ENCODE measurements around the gene NFIX.

NFIX gene

DNA sequence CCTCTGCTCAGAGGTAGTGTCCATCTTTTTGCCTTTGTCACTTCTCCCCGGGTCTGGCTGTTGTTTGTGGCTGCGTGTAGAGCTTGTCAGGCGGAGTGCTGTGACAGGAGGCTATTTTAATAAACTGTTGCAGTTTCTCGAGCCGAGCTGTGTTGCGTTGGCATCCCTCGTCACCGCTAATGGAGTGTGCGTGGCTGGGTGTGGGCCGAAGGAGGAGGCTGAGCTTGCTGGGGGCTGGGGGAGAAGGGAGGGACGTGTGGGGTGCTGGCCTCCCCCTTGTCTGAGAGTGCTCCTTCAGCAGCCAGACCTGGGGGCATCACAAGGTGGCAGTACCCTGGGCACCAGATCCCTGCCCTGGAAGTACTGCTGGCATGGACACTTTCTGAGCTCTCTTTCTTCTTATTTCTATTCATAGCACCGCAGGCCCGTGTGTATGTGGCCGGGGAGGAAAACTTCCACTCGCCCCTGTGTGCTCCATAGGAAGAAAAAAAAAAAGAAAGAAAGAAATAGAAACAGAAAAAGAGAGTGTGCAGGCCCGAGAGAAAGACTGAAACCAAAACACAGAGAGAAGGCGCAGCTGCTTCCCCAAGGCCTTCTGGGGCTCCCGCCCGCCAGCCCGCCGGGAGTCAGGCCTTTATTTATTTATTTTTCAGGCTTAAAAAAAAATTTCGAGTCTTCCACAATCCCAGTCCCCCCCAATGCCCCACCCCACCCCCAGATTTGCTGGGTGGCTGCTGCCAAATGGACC, 27.0 kb downstream of the NFIX start:
- no peak for DNase-seq (ENCODE audit: low spot score)

DNA sequence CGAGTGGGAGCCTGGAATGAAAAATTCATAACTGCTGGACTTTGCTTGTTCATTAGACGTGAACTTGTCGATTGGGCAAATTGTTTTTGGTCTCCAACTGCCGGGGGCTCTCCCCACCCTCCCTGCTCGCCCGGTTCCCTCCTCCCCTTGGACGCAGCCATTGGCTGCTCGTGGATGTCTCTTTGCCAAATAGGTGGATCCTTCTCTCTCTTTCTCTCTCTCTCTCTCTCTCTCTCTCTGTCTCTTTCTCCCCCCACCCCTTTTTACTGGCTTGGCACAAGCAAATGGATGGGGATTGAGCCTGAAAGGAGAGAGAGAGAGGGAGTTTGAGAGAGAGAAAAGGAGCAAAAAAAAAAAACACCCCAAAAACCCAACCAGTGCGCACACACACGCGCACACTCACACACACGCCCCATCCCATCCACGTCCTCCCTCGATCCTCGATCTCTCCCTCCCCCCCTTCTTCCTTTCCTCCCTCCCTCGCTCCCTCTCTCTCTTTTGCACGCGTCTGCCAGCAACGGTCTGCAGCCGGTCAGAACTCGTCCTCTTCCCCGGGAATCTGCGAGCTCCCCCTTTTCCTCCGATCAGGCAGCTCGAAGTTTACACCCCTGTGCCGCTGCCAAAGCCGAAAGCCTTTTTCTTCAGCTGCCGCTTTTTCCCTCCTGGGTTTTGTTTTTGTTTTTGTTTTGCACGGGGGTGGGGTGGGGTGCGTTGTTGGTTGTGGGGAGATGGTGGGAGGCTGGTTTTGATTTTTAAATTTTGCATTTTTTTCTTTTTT, 27.8 kb downstream of the NFIX start:
- DNase-seq (ENCODE audit: low spot score): no peak

DNA sequence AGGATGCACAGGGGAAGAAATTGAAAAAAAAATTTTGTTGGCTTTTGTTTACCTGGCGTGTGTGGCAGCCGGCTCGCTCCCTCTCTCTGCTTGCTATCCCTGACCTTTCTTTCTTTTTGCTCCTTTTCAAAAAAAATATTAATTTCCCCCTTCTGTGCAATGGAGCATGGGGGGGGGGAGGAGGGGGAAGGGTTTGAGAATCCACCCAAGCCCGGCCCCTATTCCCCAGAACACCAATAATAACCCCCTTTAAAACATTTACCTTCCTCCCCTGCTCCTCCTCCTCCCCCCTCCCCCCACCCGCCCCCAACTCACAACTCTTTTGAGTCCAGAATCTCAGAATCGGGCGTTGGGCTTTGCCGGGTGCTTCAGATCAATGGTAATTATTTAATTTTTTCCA, 28.4 kb downstream of the NFIX start:
- DNase-seq (ENCODE audit: low spot score): no peak

DNA sequence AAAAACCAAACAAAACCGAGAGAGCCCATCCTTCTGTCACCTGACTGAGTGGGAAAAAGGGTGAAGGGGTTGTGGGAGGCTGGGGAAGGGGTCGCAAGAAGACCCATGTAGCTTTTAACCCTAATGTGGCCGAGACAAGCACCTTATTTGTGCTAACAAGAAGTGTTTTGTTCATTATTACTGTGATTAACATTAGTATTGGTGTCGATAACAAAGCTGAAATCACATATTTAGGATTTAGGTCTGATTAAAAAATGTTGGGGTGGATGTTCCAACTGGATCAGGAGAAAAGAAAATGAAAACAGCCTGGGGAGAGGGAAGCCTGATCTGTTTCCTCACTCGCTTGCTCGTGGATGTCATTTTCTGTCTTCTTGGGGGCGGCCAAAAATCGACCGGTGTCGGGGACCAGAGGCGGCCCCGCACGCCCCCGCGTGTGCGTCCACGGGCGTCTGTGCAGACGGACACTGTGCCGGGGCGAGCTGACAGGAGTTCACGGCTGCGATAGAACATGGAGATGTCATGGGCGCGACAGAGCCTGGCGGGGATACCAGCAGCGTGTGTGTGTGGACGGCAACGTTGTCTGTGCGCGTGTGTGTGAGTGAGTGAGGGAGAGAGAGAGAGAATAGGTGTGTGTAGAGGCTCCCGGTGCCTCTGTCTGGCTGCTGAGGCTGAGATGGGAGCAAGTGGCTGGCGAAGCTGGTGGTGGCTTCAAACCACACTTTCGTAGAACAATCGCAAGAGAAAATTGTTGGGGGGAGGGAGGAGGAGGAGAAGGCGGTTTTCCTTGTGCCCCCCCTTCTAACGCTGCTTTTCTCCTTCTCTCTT, 29.1 kb downstream of the NFIX start:
- DNase-seq (ENCODE audit: low spot score): no peak

DNA sequence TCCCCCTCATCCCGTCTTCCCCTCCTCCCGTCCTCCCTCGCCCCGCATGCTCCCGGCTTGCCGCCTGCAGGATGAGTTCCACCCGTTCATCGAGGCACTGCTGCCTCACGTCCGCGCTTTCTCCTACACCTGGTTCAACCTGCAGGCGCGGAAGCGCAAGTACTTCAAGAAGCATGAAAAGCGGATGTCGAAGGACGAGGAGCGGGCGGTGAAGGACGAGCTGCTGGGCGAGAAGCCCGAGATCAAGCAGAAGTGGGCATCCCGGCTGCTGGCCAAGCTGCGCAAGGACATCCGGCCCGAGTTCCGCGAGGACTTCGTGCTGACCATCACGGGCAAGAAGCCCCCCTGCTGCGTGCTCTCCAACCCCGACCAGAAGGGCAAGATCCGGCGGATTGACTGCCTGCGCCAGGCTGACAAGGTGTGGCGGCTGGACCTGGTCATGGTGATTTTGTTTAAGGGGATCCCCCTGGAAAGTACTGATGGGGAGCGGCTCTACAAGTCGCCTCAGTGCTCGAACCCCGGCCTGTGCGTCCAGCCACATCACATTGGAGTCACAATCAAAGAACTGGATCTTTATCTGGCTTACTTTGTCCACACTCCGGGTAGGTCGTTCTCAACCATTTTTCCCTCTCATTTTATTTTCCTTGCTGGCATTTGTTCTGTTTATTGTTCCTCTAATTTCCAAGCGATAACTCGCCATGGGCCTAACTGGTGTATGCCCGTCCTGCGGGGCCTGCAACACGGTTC, 29.8 kb downstream of the NFIX start:
- no peak for DNase-seq (ENCODE audit: low spot score)

DNA sequence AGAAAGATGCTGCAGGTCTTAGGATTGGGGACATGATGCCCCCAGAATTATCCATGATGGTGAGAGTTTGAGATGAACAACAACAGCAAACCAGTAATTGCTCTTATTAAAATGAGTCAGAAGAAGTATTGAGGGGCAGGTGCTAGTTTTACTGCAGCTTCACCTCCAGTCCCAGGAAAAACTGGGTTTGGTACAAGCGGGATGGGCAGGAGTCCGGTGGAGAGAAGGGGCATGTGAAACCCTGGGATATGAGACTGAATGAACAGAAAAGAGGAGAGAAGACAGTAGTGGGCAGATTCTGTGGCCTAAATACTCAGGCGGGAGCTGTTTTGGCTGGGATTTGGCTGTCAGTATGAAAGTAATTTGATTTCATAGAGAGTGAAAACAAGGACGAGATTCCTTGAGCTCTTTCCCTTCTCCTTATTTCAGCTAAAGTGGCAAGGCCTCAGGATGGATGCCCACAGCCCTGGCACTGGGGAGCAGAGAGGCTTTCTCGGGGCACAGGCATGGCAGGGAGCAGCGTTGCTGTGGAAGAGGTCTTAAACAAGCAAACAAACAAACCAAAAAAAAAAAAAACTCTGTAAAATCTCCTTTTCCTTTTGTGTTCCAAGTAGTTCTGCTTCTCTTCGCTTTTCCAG, 30.7 kb downstream of the NFIX start:
- DNase-seq (ENCODE audit: low spot score): no peak

DNA sequence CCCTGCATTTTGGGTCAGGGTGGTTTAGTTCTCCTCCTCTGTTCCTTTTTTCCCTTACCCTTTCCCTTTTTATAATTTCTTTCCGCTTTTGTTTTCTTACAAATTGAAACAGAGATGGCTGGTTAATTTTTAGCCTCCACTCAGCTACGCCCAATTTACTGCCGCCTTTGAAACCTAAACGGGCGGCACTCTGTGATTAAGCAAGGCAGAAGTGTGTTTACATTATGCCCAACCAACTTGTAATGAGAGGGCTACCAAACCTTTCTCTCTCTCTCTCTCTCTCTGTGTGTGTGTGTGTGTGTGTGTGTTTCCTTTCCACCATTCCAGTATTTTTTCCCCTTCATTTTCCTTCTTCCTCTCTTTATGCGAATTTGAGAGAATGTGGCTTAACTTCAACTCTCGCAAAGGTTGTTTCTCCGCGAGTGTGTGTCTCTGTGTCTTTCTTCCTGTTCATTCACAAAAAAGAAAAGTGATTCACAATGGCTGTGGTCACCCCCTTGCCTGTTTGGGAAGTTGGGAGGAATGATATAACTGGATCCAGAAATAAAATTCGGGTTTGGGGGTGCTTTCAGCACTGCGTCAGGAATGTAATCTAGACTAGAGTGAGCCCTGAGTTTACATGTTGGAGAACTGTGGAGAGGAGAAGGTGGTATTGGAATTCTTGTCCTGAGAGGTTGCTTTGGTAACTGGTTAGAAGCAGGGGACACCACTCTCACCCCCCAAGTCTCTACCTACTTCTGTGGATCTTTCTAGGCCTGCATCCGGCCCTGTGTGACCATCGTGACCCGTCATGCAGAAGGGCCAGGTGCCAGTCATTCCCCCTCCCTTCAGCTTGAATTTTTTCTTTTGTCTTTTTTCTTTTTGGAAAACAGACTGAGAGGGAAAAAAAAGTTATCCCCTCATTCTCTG, 31.4 kb downstream of the NFIX start:
- DNase-seq (ENCODE audit: low spot score): no peak

DNA sequence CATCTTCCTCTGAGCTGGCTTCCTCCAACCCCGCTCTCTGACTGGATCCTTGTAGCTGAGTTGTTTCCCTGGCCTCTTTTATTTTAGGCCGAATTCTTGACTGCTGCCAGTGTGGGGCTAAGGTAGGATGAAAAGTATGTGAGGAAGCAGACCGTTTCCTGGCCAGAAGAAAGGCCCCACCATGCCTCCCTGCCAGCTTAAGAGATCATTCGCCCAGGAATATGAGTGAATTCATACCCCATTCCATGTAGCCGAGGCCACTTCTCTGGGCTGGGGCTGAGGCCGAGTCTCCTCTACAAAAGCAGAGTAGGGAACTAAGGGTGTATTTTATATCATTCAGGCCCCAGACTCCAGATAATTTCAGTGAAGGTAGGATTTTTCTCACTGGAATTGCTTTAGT, 32.3 kb downstream of the NFIX start:
- no peak for DNase-seq (ENCODE audit: low spot score)

DNA sequence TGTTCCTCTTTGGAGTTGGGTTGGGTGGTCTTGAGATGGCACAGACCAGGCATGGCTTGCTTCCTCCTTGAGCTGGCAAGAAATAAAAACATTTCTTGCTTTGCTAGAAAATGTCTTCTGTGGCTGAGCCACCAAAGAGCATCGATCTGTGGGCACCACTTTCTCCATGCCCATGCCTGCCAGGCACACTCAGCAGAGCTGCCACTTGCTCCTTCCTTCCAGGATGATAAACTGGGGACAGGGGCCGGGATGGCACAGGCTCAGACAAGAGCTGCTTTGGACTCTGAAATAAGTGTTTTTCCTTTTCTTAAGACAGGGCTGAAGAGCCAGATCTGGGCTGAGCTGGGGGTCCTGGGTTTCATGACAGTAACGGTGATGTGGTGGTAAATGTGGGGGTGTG, 32.8 kb downstream of the NFIX start:
- DNase-seq (ENCODE audit: low spot score): no peak

DNA sequence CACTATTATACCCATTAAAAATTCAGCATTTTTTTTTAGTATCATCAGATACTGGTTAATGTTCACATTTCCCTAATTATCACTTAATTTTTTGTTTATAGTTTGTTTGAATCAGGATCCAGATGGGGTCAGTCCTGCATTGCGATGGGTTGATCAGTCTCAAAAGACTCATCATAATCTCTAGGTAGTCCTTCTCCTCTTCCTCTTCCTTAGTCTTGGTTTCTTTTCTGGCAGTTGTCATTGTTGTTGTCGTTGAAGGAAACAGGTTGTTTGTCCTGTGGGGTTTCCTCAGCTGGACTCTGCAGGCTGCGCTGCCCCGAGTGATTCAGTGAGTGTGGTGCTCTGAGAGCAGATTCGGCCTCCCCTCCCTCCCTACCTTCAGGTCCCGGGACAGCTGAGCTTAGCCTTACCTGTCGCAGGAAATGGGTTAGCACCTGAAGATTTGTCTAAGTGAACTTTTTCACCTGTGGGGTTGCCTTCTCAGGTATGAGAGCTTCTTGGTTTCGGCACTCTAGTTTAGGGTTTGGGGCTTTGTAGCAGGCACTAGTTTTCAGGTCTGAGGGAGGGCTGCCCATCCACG, 34.1 kb downstream of the NFIX start:
- no peak for DNase-seq (ENCODE audit: low spot score)

DNA sequence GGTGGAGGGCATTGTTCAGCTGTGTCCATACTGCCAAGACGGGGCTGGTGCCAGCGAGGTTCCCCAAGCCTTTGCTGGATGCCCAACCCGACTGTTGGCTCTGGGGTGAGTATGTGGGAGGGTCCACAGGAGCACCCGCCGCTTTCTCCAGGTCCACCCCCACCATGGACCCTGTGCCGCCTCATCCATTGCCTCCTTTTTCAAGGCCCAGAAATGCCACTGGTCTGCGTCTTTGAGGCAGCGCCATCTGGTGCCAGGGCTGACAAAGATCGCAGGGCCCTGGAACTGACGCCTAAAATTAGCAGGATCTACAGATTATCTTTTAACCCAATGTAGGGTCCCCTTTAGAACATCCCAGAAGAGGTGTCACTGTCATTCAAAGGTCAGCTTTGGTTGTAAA, 34.6 kb downstream of the NFIX start:
- DNase-seq (ENCODE audit: low spot score): no peak

DNA sequence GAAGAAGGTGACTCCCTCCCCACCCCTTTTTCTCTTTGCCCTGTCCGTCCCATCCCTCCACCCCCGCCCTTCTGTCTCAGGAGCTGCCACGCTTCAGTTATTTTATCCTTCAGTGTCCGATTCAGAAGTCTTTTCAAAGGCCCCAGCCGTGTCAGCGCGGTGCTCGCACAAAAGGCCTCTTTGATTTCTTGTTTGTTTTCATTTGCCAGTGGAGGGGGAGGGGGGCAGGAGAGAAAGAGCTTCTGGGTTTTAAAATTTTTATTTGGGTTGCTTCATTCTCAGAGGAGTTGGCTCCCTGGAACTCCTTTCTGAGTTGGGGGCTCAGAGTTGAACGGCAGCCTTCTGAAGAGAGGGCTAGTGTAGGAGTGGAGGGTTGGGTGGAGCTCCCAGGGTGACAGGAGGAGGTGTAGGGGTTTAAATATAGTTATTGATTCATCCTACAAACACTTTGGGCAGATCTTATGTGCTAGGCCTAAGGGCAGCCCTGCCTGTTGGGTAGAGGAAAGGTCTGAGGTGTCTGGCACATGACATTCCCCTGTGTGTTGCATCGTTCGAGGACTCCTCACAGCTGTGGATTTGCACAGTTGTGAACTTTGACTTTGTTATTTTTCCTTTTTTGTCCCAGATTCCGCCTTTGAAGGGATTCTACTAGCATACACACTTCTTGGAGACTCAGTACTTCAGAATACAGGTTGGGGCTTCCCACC, 36.8 kb downstream of the NFIX start:
- DNase-seq (ENCODE audit: low spot score): no peak

DNA sequence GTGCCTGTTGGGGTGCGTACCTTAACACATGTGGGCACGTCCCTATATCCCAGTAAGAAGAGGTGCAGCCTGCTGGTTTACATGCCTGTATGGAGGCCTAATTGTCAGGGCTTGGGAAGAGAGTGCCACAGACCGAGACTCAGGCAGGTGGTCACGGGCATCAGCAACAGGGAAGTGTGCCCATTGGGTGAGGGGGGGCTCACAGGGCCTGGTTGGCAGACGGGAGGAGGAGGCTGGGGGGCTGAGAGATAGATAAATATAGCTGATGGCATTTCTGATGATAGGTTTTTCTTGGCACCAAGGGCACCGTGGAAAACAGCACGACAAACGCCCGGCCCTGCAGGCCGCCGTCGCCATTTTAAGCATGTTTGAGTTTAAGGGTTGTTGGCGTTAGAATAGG, 37.6 kb downstream of the NFIX start:
- no peak for DNase-seq (ENCODE audit: low spot score)

DNA sequence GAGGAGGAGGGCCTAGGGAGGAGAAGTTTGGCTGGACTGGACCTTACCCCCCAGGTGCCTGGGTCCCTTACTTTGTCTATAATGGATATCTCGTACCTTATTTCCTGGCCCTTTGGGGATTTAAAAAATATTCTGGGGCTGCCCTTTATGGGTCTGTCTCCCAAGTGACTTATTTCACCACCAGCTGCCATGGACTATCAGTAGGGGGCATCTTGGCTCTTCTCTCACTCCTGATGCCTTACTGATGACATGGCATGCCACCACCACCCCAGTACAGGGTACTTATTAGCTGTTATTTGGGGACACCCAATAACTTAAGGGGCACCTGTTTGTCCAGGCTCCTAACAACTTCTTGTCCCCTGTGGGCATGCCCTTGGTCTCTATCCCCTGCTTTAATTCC, 38.0 kb downstream of the NFIX start:
- DNase-seq (ENCODE audit: low spot score): no peak

DNA sequence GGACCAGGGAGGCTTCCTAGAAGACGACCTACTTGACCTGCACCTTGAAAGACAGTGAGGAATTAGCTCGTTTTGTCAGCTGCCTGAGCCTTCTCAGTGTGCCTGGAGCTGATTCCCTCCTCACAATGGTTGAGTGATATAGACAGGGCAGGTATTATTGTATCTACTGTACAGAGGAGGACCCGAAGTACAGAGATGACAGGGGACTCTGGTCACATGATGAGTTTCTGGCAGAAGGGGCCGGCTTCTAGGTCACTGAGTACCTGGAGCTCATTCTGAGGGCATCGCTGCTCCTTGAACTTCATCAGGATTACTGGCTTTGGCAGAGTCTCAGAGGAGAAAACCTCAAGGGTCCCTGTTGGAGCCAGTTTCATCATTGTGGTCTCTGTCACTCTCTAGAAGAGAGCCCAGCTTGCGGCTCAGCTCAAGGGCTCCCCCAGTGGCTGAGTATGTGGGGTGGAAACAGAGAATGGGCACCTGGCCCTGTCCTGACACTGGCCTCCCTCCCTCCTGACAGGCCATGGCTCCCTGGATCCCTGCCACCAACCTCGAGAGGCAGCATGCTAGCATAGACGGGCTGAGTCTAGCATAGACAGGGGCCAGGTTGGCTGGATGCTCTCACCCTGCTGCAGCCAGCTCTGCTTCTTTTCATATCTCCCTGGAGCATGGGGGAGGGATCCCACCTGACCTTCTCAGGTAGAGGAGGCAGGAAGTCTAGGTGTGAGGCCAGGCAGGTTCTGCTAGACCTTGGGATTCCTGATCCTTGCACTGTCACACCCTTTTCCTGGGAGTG, 38.7 kb downstream of the NFIX start:
- DNase-seq (ENCODE audit: low spot score): peak; percentile 38

DNA sequence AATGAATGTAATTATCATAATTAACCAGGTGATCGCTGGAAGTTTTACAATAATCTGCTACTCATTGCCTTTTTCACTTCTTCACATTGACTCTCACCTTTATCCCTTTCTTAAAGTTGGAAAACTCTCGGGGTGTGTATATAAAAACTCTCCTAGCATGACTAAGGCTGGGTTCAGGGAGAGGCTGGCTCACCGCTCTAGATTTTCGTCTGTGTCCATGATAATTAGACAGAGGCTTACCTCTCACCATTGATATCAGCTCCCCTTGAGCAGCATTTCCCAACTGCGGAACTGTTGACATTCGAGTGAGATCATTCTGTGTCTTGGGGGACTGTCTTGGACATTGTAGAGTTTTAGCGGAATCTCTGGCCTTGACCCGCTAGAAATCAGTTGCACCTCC, 39.4 kb downstream of the NFIX start:
- DNase-seq (ENCODE audit: low spot score): no peak

DNA sequence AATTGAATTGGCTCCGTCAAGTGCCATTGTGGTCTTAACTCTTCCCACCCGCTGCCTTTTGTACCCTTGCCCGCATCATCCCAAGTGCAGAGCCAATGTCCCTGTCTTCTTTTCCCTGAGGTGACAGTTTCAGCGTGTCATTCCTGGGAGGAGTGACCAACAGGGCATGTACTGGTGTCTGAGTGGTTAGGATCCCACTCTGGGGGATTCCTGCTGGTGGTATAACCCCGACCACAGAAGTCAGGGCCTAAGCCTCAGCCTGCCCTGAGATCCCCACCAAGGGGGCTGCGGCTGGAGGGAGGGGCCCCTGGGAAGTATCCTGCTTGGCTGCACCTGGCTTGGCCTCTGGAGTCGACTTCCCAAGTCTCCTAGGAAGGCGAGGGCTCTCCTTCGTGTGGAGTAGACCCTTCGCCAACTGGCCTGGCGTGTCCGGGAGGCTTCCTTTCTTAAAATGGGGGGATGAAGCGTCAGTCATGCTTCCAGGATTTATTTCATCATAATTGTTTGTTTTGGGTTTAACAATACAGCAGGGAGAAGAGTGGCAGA, 40.6 kb downstream of the NFIX start:
- no peak for DNase-seq (ENCODE audit: low spot score)

DNA sequence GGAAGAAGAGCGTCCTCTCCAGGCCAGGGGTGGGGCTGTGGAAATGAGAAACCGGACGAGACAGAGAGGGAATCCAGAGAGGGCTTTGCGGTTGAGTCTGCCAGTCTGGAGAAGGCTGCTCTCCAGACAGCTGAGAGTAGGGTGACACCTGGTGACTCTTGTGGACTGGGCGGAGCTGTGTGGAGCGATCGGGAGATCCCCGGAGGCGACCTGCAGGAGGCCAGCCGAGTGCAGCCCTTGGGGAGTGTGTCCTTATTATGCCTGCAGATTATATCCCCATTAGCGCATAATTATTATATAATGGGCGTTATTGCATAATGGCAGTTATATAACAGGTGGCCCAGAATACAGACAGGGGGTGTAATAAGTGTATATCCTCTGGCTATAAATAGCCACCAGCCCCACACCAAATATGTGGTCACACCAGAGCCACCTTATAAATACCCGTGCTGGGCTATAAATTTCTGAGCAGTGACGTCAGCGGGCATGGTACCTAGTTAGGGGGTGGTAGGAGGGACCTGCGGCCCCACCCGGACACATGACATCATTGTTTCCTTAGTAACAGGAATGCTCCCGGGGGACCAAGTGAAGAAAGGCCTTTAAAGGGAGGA, 41.2 kb downstream of the NFIX start:
- no peak for DNase-seq (ENCODE audit: low spot score)

All from CD4-positive, alpha-beta T cell treated with Interleukin-2 at 100 ng/mL for 4 hours (primary cell).